Epithelial cell of esophagus (primary cell): Measurements from ENCODE around the gene UBA52.

Experiments
- DNase-seq: peaks from one replicate; pipeline ENCODE4 v3.0.0; 2010; ENCODE audit warnings: low read depth
- H3K4me3 ChIP-seq: 2 replicates; pipeline ENCODE4 v1.5.1; 2011; ENCODE audit warnings: mild to moderate bottlenecking, low read length, control low read depth
- TF ChIP-seq, protein P1 (sequence below): IDR thresholded peaks from 2 replicates; pipeline ENCODE4 v1.5.1; 2011; ENCODE audit warnings: low read depth, mild to moderate bottlenecking, low read length, control low read depth, inconsistent platforms; ENCODE audit not compliant: insufficient read depth; ENCODE audit errors: missing control alignments

Gene UBA52

DNA sequence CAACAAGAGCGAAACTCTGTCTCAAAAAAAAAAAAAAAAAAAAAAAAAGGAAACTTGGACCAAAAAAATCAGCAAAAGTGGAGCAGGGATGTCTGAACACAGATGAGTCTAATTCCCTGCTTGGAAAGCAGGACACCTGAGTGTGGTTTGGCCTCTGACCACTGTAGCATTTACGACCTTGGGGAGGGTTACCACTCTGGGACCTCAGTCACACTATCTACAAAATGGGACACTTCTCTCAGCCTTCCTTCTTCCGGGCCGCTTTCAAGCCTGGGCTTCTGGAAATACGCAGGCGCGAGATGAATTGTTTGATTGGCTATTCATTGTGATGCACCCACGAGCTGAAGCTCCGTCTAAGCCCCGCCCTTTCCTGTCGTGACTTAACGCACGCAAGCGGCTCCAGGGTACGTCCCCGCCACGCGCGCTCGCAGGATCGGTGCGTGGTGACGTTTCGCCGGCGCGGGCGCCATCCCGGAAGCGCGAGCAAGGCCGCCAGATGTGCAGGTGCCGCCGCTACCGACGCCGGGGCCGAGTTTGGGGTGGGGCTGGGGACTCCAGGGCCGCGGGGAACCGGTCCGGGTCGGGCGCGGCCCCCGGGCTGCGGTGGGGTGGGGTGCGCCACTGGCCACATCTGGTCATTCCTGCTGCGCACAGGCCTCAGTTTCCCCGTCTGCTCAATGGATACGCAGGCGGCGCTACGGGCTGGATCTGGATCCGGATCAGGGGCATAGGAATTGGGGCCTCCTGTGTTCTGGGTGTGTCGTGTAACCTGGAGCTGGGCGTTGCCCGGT lies 14.1 kb upstream of the UBA52 start, which contains the start of gene KXD1:
TSS of gene KXD1 (plus strand) at position 460 of the 791 bp plus-strand sequence. CDS start 4,187 bp downstream, outside the sequence.
- TF ChIP-seq, protein P1, sequence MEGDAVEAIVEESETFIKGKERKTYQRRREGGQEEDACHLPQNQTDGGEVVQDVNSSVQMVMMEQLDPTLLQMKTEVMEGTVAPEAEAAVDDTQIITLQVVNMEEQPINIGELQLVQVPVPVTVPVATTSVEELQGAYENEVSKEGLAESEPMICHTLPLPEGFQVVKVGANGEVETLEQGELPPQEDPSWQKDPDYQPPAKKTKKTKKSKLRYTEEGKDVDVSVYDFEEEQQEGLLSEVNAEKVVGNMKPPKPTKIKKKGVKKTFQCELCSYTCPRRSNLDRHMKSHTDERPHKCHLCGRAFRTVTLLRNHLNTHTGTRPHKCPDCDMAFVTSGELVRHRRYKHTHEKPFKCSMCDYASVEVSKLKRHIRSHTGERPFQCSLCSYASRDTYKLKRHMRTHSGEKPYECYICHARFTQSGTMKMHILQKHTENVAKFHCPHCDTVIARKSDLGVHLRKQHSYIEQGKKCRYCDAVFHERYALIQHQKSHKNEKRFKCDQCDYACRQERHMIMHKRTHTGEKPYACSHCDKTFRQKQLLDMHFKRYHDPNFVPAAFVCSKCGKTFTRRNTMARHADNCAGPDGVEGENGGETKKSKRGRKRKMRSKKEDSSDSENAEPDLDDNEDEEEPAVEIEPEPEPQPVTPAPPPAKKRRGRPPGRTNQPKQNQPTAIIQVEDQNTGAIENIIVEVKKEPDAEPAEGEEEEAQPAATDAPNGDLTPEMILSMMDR: no peak
- peak; percentile 99 for DNase-seq
- peak within 1 kb of the TSS; percentile 96 for H3K4me3 ChIP-seq

DNA sequence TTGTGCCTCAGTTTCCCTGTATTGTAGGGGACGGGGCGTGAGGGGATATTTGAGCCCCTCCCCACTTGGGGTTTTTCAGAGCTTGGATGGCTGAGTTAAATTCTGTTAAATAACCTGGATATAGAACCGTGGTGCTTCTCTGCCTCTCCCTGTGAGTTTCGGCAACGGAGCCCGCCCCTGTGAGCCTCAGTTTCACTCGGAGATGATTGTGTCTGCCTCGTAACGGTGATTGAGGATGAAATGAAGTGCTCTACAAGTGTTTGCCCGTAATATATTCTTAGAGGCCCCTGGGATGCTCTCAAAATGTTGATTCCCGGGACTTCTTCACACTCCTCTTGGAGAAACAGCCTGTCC lies 13.5 kb upstream of the UBA52 start:
- TF ChIP-seq, protein P1: no peak
- peak overlapping the region; percentile 96 for H3K4me3 ChIP-seq
- no peak for DNase-seq

DNA sequence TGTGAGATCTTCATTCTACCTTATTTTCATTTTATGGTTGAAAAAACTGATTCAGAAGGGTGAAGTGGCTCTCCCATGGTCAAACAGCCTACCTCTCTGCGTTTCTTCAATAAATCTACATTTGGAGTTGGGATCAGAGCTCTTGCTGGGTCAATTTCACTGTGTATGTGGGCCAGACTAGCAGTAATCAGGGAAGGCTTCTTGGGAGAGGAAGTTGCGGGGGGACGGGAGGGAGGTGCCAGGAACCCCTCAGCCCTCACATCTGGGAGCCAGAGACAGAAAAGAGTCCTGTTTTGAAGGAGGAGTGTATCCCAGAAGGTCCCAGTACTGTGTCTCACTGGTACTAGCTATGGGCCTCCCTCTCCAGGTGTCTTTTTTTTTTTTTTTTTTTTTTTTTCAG lies 13.1 kb upstream of the UBA52 start:
- TF ChIP-seq, protein P1: no peak
- H3K4me3 ChIP-seq: peak overlapping the region; percentile 96
- DNase-seq: no peak

DNA sequence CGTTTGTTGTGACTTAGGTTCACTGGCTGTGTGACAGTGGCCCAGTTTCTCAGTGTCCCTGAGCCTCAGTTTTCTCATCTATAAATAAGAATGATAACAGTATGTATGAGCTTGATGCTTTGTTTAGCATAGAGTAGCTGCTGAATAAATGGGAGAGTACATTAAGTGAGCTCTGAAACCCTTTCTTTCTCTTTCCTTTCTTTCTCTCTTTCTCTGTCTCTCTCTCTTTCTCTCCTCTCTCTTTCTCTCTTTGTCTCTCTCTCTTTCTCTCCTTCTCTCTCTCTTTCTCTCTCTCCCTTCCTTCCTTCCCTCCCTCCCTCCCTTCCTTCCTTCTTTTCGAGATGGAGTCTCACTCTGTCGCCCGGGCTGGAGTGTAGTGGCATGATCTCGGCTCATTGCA lies 12.0 kb upstream of the UBA52 start:
- no peak for DNase-seq
- TF ChIP-seq, protein P1: no peak
- no peak overlapping the region for H3K4me3 ChIP-seq

DNA sequence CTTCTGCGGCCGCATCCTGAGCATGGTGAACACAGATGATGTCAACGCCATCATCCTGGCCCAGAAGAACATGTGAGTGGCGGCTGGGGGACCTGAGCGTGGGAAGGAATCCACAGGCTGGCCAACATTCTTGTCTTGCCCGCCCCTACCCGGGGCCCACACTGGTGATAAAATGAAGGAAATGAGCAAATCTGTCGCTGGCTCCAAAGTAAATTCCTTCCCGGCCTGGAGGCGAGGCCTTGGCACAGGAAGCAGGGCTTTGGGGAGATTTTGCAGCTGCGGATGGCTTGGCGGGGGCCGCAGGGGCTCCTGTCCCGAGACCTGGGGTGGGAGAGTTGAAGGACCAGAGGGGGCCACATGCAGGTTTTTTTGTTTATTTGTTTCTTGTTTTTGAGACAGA lies 9.6 kb upstream of the UBA52 start:
- TF ChIP-seq, protein P1: no peak
- no peak overlapping the region for H3K4me3 ChIP-seq
- no peak for DNase-seq

DNA sequence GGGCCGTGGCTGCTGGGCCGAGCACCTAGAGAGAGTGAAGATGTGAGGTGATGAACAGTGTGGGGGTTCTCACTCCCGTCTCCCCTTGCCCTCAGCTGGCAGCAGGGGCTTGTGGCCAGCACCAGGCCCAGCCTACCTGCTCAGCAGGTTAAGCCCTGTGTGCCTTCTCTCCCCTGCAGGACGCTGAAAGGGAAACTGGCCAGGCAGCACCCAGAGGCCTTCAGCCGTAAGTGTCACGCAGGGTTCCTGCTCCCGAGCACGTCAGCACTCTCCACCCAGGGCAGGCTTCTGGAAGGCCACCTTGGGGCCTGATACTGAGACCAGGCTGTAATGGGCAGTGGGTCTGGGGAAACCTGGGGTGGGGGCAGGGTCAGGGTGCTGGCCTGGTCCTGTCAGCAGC lies 4.7 kb upstream of the UBA52 start:
- no peak for DNase-seq
- TF ChIP-seq, protein P1: no peak
- H3K4me3 ChIP-seq: no peak overlapping the region

DNA sequence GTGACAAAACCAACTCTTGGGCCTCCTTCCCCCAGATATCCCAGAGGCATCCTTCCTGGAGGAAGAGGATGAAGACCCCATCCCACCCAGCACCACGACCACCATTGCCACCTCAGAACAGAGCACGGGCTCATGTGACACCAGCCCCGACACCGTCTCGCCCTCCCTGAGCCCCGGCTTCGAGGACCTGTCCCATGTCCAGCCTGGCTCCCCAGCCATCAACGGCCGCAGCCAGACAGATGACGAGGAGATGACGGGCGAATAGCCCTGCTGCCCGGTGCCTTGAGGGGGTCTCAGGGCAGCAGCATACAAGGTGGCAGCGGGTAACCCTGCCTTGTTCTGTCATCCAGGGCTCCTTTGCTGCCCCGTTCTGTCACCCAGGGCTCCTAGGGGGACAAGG lies 3.3 kb upstream of the UBA52 start:
- no peak overlapping the region for H3K4me3 ChIP-seq
- TF ChIP-seq, protein P1: no peak
- DNase-seq: no peak
